Heart right ventricle (tissue), 16 donors: ENCODE results near the gene RND1. TPM values are rescaled to one million over a fixed set of nuclear protein-coding genes. Genes with fewer than 3 reads are reported as not detected.

Source experiments
- ATAC-seq, 8 donors: fragments of 200-7000 bp; cut with Tn5 transposase; one replicate each; pipeline ENCODE4 v1.9.1; 2020; ENCODE audit warnings: mild to moderate bottlenecking in 8 of 8, moderate library complexity in 8 of 8, moderate number of reproducible peaks in 1 of 8
- DNase-seq, 2 donors: peaks; one replicate each; pipeline ENCODE4 v3.0.0-alpha.2; 2020
- H3K27ac ChIP-seq, 10 donors: fragments of 200-600 bp; sonication (generic) in 2 of 10; one replicate each; pipeline versions ENCODE4 v1.5.0 to v1.8.0; 2020 to 2022; ENCODE audit warnings: mild to moderate bottlenecking in 3 of 10
- H3K27me3 ChIP-seq, 7 donors: fragments of 200-600 bp; one replicate each; pipeline ENCODE4 v1.8.0; 2021 to 2022; ENCODE audit warnings: mild to moderate bottlenecking in 2 of 7
- H3K36me3 ChIP-seq, 9 donors: fragments of 200-600 bp; sonication (generic) in 1 of 9; one replicate each; pipeline versions ENCODE4 v1.5.0 to v1.8.0; 2020 to 2022; ENCODE audit warnings: mild to moderate bottlenecking in 2 of 9
- H3K4me1 ChIP-seq, 9 donors: fragments of 200-600 bp; sonication (generic) in 1 of 9; one replicate each; pipeline versions ENCODE4 v1.5.0 to v1.8.0; 2020 to 2022; ENCODE audit warnings: mild to moderate bottlenecking in 4 of 9
- H3K4me3 ChIP-seq, 10 donors: fragments of 200-600 bp; sonication (generic) in 2 of 10; one replicate each; pipeline versions ENCODE4 v1.5.0 to v1.8.0; 2020 to 2022; ENCODE audit warnings: mild to moderate bottlenecking in 7 of 10, moderate library complexity in 2 of 10
- H3K9me3 ChIP-seq, 11 donors: fragments of 200-600 bp in 10 of 11; sonication (generic) in 2 of 11; one replicate each; pipeline versions ENCODE4 v1.5.0 to v1.8.0; 2013 to 2022; ENCODE audit warnings: mild to moderate bottlenecking in 2 of 11, control low read depth in 1 of 11, moderate library complexity in 1 of 11
- WGBS, 2 donors: extraction: QIAGEN DNeasy Blood & Tissue Kit; methylation state at CpG; one replicate each; pipeline ENCODE4 v1.1.7; 2013; ENCODE audit warnings: inconsistent platforms in 1 of 2; 5-methylcytosine and 5-hydroxymethylcytosine counted together
- intact Hi-C, 10 donors: fragments of 100-400 bp; cut with DNase I; formaldehyde crosslinking; loops; one replicate each; pipeline versions ENCODE4 v1.11.1 to v1.14.2; 2022
- polyA plus RNA-seq, 2 donors: library from polyadenylated mRNA; stranded (reverse); fragments of 200-250 nt; gene quantifications; one replicate each; pipeline ENCODE4 v1.2.3, GENCODE V29; 2013
- total RNA-seq, 10 donors: library from RNA; stranded (reverse); fragmentation: NEBNext Ultra II Directional in 3 of 10; extraction: Animal tissue kit (Norgen Biotek cat#: 25700) in 3 of 10; gene quantifications; one replicate each; pipeline versions ENCODE4 v1.2.1 to v1.2.4, GENCODE V29; 2021 to 2023
- TF ChIP-seq, protein P1 (sequence below), 9 donors: fragments of 200-600 bp; sonication (generic) in 2 of 9; IDR thresholded peaks; one replicate each; pipeline versions ENCODE4 v1.5.0 to v1.8.0; 2021 to 2022; ENCODE audit warnings: antibody characterized with exemption in 9 of 9, mild to moderate bottlenecking in 5 of 9, moderate library complexity in 1 of 9
- donor health status: Arrhythmogenic right ventricular cardiomyopathy.
- donor health status: ischemic (EF 13 %, LVEDD 7.1; RV severe dilation, severe dysfunction).
- donor health status: healthy with polysubstance abuse.
- donor health status: DM: no; HTN: yes; CAD: no.
- donor health status: DM: no; HTN: no; CAD: no.
- donor health status: ischemic (EF 25% LVEDD 6.9; RV normal size, moderate dysfunction).
- donor health status: ischemic (EF 25% LVEDD 5.7; RV mildly dilated, moderate dysfunction).
- donor health status: healthy.
- donor health status: DM: yes; HTN: yes; CAD: no.
- donor health status: Ischemic cardiomyopathy.
- donor health status: ischemic (EF 35%, LVEDD 5.7; RV mildly dilated, moderate dysfunction).
- donor health status: nonischemic (EF 11% LVEDD 7.7; RV severe dilation, severe dysfunction).
- donor health status: DM: yes; HTN: yes; CAD: no.
- donor health status: PGD.
- donor health status: ischemic (EF 29% LVEDD 5.4; RV normal size, mild dysfunction).
- donor health status: nonischemic (EF 23%, LVEDD 6.1; RV moderate dilation, normal function).

RND1 gene
- total and polyA plus RNA-seq, 12 donors: 0.21 to 3.3 (median 0.95) TPM

DNA sequence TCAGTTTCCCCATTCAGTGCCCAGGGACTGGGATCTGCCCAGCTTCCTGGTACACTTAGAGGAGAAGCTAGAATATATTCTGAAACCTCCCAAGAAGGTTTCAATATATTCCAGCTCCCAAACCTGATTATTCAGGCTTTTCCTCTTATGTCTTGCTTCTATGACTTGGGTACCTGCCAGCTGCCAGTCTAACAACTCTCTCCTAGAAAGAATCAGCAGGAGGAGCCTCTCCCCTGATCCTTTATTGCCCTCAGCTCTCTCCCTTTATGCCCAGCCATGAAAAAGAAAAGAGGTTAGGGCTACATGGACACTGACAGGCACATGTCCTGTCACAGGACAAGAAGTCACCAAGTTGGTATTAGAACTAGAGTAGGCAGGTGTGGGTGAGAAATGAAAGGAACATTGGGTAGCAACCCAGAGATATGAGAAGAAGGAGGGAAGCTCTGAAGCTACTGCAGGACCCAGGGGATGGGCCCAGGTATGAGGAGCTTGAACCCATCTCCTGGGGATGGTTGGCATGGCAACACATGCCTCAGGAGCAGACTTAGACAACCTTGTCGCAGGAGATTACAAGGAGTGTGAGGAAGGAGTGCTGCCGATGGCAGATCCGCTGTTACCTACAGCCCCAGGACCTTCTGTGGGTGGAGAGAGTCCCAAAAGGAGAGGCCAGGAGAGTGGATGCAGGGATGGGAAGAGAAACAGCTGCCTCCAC lies 49.4 kb downstream of the RND1 start:
- peak overlapping the region in 5 of 10 donors; percentile 83 to 96 (median 92) for H3K27ac ChIP-seq
- no peaks in the 10 kb centered on the region for H3K9me3 ChIP-seq
- DNase-seq: no peak
- intact Hi-C loops: loop anchor here in 1 of 10 donors (5.0 kb wide), 1 partner anchor 731 kb away; no protein-coding TSS in a partner anchor
- H3K4me1 ChIP-seq: peaks cover 11 to 49% (median 44%) of the 10 kb centered on the region in 9 donors
- no peaks in the 10 kb centered on the region for H3K36me3 ChIP-seq
- ATAC-seq: no peak
- H3K27me3 ChIP-seq: peaks cover 0 to 38% (median 0%) of the 10 kb centered on the region in 7 donors
- TF ChIP-seq, protein P1, sequence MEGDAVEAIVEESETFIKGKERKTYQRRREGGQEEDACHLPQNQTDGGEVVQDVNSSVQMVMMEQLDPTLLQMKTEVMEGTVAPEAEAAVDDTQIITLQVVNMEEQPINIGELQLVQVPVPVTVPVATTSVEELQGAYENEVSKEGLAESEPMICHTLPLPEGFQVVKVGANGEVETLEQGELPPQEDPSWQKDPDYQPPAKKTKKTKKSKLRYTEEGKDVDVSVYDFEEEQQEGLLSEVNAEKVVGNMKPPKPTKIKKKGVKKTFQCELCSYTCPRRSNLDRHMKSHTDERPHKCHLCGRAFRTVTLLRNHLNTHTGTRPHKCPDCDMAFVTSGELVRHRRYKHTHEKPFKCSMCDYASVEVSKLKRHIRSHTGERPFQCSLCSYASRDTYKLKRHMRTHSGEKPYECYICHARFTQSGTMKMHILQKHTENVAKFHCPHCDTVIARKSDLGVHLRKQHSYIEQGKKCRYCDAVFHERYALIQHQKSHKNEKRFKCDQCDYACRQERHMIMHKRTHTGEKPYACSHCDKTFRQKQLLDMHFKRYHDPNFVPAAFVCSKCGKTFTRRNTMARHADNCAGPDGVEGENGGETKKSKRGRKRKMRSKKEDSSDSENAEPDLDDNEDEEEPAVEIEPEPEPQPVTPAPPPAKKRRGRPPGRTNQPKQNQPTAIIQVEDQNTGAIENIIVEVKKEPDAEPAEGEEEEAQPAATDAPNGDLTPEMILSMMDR (IDR thresholded peaks at IDR 0.05): no peak
- peak overlapping the region in 8 of 10 donors; percentile 47 to 98 (median 84) for H3K4me3 ChIP-seq
- 87 to 96% methylated on average over 3 of the region's 3 CpGs for WGBS, 2 donors

DNA sequence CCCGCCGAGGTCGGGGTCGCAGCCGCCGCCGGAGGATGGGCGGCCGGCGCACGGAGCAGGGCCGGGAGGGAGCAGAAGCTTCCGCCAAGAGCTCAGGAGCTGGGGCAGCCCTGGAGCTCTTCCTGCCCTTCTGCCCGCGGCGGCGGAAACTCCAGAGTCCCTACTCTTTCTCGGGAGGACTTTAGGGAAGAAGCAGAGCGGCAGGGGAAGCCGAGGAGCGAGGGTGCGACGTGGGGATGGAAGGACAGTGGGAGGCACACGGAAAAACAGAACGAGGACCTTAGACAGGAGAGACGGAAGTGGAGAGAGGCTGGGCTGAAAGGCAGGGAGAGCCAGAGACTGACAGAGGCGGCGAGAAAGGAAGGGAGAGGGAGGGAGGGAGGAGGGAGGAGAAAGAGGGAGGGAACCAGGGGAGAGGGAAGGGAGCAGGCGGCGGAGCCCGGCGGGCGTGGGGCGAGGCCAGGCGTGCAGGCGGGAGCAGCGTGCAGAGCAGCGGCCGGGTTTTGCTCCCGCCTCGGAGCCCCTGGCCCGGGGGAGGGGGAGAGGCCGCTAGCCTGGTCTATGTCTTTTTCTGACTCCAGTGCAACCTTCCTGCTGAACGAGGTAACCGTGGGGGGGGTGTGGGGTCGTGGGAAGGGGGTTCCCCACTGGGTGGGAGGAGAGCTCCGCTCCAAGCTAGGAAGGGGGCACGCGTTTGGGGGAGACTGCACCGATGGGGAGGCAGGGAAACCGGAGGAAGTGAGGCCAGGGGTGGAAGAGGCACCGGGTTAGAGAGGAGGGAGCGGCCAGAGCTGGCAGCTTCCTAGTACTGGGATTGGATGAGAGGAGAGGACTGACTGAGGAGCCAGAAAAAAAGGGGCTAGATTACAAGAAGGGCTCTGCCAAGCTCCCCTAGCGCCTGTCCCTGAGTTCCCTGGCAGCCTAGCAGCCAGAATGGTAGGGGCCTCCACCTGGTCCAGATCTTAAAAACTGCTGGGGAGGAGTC lies 50.3 kb downstream of the RND1 start:
- intact Hi-C loops: loop anchor here in 1 of 10 donors (5.0 kb wide), 1 partner anchor 732 kb away; no protein-coding TSS in a partner anchor
- H3K4me1 ChIP-seq: peaks cover 11 to 52% (median 44%) of the 10 kb centered on the region in 9 donors
- H3K36me3 ChIP-seq: no peaks in the 10 kb centered on the region
- H3K27ac ChIP-seq: peak overlapping the region; percentile 56 to 96 (median 92)
- 1% methylated on average over 47 to 53 of the region's 54 CpGs for WGBS, 2 donors
- peak overlapping the region; percentile 47 to 98 (median 86) for H3K4me3 ChIP-seq
- no peaks in the 10 kb centered on the region for H3K9me3 ChIP-seq
- TF ChIP-seq, protein P1 (IDR thresholded peaks at IDR 0.05): no peak
- peaks cover 0 to 38% (median 0%) of the 10 kb centered on the region in 7 donors for H3K27me3 ChIP-seq
- DNase-seq (peak; percentile 75 to 81), ATAC-seq (peak; percentile 76 to 84 (median 80))

DNA sequence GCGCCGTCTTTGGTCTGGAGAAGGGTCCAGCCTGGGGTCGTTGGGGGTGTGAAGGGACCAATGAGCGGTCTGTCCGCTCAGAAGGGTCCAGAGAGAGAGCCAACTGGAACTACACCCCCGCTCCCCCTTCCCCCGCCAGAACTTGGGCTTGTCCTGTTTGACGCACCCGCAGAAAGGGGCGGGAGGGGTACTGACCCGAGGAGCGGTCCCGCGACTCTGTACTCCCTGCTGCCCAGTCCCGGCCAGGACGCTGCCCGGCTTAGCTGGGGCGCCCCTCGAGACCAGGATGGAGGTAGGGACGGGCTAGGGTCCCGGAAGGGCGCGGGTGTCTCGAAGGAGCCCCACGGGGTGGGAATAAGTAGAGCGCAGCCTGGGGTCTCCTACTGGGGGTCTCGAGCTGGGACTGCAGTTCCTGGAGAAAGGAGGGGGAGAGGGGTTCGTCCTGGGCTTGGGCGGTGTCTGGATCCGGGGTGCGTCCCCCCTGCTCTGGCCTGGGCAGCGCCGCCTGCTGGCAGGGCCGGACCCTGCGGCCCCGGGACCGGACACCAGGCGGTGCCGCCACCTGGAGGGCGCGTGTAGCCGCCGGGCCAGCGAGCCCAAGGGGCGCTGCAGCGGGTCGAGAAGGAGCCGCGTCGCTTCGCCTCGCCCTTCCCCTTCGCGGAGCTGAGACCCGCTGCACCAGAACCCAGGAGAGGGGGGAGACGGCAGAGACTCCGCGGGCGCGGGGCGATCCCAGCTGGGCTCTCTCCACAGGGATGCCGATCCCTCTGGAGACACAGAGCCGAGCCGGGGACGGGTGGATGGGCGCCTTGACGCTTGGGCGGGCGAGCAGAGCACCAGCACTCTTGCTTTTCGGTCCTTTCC lies 51.2 kb downstream of the RND1 start:
- ATAC-seq (peak; percentile 84 to 91 (median 88)), DNase-seq (peak; percentile 74 to 89)
- Histone ChIP-seq H3K4me1 (peaks cover 11 to 52% (median 42%) of the 10 kb centered on the region in 9 donors), H3K4me3 (peak overlapping the region; percentile 47 to 98 (median 86)), H3K27me3 (peaks cover 0 to 33% (median 0%) of the 10 kb centered on the region in 7 donors), H3K36me3 (no peaks in the 10 kb centered on the region), H3K27ac (peak overlapping the region; percentile 56 to 96 (median 92)), H3K9me3 (no peaks in the 10 kb centered on the region)
- WGBS, 2 donors: 1% methylated on average over 65 to 66 of the region's 70 CpGs
- TF ChIP-seq, protein P1 (IDR thresholded peaks at IDR 0.05): peak in 8 of 9 donors; percentile 97 to 100 (median 98)
- intact Hi-C loops: loop anchor here in 1 of 10 donors (5.0 kb wide), 1 partner anchor 733 kb away; no protein-coding TSS in a partner anchor
